NCI-H446 (cell line): Measurements from ENCODE around the gene GSN.

ENCODE experiments used
- DNase-seq, 2 experiments: peaks; one replicate each; lab custom pipeline; 2025; lab: John Stamatoyannopoulos, UW

Gene GSN

GRCh38 chr9:121323449-121324151, 55.6 kb downstream of the GSN start:
- DNase-seq: no peak

- no peak for DNase-seq
Measured at GRCh38 chr9:121324316-121324715, 56.4 kb downstream of the GSN start.

DNA sequence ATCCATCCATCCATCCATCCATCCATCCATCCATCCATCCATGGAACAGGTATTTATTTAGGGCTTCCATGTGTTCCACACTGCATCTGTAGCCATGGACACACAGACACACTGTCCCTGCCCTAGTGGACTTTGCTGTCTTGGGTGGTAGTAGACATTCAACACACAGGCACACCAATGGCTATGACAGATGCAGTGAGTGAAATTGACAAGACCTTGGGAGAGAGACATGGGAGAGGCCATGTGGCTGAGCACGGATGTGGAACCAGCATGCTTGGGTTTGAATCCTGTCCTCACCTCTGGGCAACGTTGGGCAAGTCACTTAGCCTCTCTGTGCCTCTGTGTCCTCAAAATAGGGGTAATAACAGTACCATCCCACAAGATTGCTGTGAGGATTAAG, 56.8 kb downstream of the GSN start:
- DNase-seq: no peak

- no peak for DNase-seq
Measured at GRCh38 chr9:121325387-121325786, 57.4 kb downstream of the GSN start.

DNA sequence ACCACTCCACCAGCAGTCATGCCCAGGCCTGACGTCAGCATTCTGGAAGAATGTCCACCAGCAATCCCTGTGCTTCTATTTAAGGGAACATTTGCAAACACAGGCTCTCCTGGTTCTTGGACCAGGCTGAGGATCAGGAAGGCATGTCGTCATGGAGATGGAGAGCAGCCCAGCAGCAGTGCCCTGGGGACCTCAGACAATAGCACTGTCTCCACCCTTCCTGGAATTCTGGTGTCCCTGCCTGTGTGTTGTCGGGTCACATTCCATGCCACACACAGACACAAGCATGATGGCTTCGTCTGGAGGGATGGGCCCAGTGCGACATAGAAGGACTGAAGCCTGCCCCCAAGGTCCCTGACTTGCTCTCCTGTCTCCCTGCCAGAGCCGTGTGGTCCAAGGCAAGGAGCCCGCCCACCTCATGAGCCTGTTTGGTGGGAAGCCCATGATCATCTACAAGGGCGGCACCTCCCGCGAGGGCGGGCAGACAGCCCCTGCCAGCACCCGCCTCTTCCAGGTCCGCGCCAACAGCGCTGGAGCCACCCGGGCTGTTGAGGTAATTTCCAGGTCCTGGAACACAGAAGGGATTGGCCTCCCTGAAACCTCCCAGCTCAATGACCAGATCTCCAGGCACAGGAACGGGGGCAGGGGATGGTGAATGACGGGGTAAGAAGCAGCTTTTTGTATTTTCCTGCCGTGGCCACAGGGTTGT, 58.3 kb downstream of the GSN start:
- DNase-seq: no peak

DNA sequence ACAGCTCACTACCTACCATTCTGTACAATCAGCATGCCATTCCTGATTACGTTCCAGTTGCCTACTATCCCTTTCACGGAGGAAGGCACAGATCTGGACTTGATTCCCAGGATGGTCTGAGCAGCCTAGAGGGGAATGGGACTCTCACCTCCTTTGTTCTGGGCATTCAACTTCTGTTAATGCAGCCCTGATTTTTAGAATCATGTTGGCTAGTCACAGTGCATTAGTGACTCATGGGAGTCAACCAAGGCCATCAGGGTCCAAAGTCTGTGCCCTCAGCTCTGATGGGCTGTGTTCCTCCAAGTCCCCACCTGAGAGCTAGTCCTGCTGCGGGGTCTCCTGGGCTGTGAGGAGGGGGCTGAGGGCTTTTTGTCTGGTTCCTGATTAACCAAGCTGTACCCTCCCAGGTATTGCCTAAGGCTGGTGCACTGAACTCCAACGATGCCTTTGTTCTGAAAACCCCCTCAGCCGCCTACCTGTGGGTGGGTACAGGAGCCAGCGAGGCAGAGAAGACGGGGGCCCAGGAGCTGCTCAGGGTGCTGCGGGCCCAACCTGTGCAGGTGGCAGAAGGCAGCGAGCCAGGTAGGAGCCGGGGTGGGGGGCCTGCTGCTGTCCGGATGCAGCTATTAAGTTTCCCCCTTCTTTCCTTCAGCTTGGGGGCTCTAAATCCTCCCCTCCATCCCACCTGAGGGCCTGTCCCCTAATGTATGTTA, 59.1 kb downstream of the GSN start:
- DNase-seq: no peak

GRCh38 chr9:121328476-121328875, 60.5 kb downstream of the GSN start:
- DNase-seq: no peak

DNA sequence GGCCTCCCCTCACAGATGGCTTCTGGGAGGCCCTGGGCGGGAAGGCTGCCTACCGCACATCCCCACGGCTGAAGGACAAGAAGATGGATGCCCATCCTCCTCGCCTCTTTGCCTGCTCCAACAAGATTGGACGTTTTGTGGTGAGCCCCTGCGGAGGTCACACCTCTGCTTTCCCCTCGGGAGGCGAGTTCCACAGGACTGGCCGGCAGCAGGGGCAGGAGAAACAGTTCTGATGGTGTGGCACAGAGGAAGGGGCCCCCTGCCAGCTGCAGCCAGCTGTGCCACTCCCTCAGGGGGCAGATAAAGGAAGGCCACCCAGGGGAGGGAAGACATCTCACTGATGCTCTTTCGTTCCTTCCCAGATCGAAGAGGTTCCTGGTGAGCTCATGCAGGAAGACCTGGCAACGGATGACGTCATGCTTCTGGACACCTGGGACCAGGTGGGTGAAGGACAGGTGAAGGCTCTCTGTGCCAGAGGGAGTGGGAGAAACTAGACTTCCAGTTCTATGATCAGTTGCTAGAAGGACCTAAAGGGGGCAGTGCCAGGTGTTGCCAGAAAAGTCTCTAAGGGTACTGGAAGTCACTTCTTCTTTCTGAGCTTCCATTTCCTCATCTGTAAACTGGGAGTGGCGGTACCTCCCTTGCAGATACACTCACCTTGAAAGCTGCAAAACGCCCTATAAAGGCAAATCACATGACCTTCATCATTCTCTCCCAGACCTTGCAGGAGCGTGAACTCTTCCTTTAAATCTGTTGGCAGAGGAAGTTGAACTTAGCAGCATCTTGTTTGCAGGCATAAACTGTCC, 61.1 kb downstream of the GSN start:
- DNase-seq: no peak

GRCh38 chr9:121331549-121331948, 63.6 kb downstream of the GSN start:
- no peak for DNase-seq

- no peak for DNase-seq
Measured at GRCh38 chr9:121331992-121332685, 64.2 kb downstream of the GSN start.

GRCh38 chr9:121333950-121334773, 66.2 kb downstream of the GSN start:
- no peak for DNase-seq

GRCh38 chr9:121336665-121337064, 68.7 kb downstream of the GSN start:
- DNase-seq: no peak

GRCh38 chr9:121339437-121339836, 71.5 kb downstream of the GSN start:
- DNase-seq: no peak

DNA sequence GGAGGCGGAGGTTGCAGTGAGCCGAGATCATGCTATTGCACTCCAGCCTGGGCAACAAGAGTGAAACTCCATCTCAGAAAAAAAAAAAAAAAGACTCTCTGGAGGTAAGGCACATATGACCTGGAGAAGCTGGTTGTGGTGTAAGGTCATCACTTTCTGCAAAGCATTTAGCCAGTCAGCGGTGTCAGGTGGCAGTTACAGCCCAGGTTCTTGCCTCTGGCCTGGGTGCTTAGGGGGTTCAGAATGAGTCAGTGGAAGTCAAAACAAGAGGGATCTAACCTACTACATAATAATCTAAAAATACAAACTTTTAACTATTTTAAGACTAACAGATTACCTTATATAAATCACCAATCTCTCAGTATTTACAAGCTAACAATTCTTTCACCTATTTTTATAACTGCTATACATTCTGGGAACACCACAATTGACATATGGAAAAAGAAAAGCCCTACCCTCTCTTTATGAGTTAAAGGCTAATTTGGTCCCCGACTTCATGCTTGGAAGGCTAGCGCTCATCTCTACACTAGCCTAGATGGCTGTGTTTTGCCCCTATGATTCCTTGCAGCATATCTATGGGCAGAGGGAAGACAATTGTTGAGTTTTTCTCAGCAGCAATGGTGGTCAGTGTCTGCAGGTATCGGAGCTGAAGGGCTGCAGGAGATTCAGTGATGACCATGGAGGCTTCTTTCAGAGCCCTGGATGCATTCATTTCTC, 72.9 kb downstream of the GSN start:
- DNase-seq: no peak

- DNase-seq: peak in 1 of 2 experiments; percentile 43
Measured at GRCh38 chr9:121344184-121344583, 76.2 kb downstream of the GSN start.

DNA sequence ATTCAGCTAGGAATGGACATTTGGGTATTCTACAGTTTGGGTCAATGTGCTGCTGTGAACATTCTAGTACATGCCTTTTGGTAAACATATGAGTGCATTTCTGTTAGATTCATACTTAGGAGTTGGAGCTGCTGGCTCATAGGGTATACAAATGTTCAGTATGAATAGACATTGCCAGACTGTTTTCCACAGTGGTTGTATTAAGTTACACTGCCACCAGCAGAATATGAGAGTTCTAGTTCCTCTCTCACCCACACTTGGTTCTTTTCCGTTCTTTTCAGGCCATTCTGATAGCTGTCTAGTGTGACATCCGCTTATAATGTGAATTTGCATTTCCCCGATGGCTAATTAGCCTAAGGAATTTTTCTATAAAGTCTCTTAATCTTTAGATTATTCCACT, 77.1 kb downstream of the GSN start:
- no peak for DNase-seq

- DNase-seq: no peak
Measured at GRCh38 chr9:121348221-121348620, 80.3 kb downstream of the GSN start.

- DNase-seq: no peak
Measured at GRCh38 chr9:121349009-121349408, 81.0 kb downstream of the GSN start.

DNA sequence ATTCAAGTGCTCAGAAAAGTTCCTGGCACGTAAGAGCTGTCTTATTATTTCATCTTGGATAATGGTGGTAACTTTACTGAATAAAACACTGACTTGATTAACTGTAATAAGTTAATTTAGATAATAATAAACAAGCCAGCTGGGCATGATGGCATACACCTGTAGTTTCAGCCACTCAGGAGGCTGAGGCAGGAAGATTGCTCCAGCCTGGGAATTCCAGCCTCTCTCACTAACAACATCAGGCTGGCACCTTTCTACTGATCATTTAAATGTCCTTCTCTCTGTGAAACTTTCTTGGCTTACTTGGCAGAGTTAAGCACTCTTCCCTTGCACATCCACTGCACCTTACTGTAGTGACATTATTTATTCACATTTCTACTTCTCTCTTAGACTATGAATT, 82.1 kb downstream of the GSN start:
- no peak for DNase-seq

GRCh38 chr9:121350993-121351561, 83.1 kb downstream of the GSN start:
- peak; percentile 60 to 86 for DNase-seq
